ENCODE data around the gene ZNF200. TPM values are rescaled to one million over a fixed set of nuclear protein-coding genes. Genes with fewer than 3 reads are reported as not detected.

The ZNF200 gene
- total RNA-seq, 4 donors from 2014 or later: 4.1 to 17.6 (median 10.7) TPM

DNA sequence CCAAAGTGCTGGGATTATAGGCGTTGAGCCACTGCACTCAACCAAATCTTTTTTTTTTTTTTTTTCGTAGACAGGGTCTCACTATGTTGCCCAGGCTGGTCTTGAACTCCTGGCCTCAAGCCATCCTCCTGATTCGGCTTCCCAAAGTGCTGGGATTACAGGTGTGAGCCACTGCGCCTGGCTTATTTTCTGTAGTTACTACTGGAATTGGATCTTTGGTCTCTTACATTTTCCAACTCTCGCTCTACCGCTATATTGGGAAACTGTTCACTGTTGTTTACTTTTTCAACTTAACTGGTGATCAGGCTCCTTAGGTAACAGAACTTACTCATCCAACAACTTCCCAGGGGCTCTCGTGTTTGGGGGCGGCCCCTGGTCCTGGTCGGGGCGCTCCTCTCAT is 14.1 kb downstream of the ZNF200 start:
- H3K36me3 ChIP-seq: no peaks in the 10 kb centered on the region
- H3K27ac ChIP-seq: no peak overlapping the region
- intact Hi-C loops (cut with DNase I; ENCODE audit: low total_unique reads): no loop called here
- DNase-seq: no peak
- no peak for TF ChIP-seq POLR2A (IDR thresholded peaks at IDR 0.05)
- TF ChIP-seq, protein P1, sequence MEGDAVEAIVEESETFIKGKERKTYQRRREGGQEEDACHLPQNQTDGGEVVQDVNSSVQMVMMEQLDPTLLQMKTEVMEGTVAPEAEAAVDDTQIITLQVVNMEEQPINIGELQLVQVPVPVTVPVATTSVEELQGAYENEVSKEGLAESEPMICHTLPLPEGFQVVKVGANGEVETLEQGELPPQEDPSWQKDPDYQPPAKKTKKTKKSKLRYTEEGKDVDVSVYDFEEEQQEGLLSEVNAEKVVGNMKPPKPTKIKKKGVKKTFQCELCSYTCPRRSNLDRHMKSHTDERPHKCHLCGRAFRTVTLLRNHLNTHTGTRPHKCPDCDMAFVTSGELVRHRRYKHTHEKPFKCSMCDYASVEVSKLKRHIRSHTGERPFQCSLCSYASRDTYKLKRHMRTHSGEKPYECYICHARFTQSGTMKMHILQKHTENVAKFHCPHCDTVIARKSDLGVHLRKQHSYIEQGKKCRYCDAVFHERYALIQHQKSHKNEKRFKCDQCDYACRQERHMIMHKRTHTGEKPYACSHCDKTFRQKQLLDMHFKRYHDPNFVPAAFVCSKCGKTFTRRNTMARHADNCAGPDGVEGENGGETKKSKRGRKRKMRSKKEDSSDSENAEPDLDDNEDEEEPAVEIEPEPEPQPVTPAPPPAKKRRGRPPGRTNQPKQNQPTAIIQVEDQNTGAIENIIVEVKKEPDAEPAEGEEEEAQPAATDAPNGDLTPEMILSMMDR (IDR thresholded peaks at IDR 0.05): no peak
- H3K9me3 ChIP-seq: peaks cover 0 to 55% of the 10 kb centered on the region in 2 donors
- H3K4me3 ChIP-seq: no peak overlapping the region
- no peaks in the 10 kb centered on the region for H3K27me3 ChIP-seq
- no peaks in the 10 kb centered on the region for H3K4me1 ChIP-seq

DNA sequence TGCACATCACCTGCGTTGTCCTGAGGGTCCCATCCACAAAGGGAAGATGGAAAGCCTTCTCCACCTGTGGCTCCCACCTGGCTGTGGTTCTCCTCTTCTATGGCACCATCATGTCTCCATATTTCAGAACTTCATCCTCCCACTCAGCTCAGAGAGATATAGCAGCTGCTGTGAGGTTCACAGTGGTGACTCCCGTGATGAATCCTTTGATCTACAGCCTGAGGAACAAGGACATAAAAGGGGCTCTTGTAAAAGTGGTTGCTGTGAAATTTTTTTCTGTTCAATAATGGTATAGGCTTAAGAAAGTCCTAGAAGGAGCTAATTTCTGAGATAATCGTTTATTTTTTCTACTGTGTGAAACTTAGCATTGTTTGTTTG is 18.7 kb downstream of the ZNF200 start:
- no peak overlapping the region for H3K4me3 ChIP-seq
- intact Hi-C loops (cut with DNase I; ENCODE audit: low total_unique reads): no loop called here
- no peak overlapping the region for H3K27ac ChIP-seq
- no peak for DNase-seq
- no peaks in the 10 kb centered on the region for H3K36me3 ChIP-seq
- no peak for TF ChIP-seq POLR2A (IDR thresholded peaks at IDR 0.05)
- TF ChIP-seq, protein P1 (IDR thresholded peaks at IDR 0.05): no peak
- no peaks in the 10 kb centered on the region for H3K27me3 ChIP-seq
- no peaks in the 10 kb centered on the region for H3K4me1 ChIP-seq
- peaks cover 0 to 9% of the 10 kb centered on the region in 2 donors for H3K9me3 ChIP-seq

DNA sequence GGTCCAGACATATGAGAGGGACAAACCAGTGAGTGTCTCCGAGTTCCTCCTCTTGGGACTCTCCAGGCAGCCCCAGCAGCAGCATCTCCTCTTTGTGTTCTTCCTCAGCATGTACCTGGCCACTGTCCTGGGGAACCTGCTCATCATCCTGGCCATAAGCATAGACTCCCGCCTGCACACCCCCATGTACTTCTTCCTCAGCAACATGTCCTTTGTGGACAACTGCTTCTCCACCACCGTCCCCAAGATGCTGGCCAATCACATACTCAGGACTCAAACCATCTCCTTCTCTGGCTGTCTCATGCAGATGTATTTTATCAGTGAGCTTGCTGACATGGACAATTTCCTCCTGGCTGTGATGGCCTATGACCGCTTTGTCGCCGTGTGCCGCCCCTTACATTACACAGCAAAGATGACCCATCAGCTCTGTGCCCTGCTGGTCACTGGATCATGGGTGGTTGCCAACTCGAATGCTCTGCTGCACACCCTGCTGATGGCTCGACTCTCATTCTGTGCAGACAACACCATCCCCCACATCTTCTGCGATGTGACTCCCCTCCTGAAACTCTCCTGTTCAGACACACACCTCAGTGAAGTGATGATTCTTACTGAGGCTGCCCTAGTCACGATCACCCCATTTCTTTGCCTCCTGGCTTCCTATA is 19.2 kb downstream of the ZNF200 start:
- TF ChIP-seq, protein P1 (IDR thresholded peaks at IDR 0.05): no peak
- no peak for TF ChIP-seq POLR2A (IDR thresholded peaks at IDR 0.05)
- DNase-seq: no peak
- Histone ChIP-seq H3K27me3 (no peaks in the 10 kb centered on the region), H3K9me3 (peaks cover 0 to 4% of the 10 kb centered on the region in 2 donors), H3K27ac (no peak overlapping the region), H3K36me3 (no peaks in the 10 kb centered on the region), H3K4me1 (no peaks in the 10 kb centered on the region), H3K4me3 (no peak overlapping the region)
- intact Hi-C loops (cut with DNase I; ENCODE audit: low total_unique reads): no loop called here

DNA sequence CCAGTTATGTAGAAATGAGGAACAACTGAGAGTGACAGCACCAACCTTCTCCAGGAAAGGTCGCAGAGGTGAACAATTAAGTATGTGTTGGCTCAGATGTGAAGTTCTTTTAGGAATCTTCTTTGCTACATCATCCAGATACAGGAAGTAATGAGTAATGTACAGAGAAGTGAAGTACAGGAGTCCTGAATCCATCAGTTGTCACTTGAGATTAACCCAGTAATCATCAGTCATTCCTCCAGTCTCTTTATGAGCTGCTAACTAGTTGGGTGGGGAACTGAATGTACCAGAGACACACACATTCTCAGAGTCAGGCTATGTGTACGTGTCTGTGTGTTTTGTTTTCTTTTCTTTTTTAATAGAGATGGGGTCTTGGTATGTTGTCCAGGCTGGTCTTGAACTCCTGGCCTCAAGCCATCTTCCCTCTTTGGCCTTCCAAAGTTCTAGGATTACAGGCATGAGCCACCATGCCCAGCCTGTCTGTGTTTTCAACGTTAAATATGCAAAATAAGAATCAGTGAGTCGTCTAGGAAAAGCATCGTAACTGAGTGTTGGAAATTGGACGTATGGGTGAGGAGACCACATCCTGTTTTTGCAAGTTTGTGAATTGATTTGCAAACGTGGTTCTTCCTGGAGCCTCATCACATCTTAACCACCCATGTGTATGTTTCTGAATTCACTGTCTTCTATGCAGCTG is 19.9 kb downstream of the ZNF200 start:
- no peaks in the 10 kb centered on the region for H3K27me3 ChIP-seq
- H3K4me1 ChIP-seq: no peaks in the 10 kb centered on the region
- intact Hi-C loops (cut with DNase I; ENCODE audit: low total_unique reads): no loop called here
- H3K9me3 ChIP-seq: no peaks in the 10 kb centered on the region
- TF ChIP-seq, protein P1 (IDR thresholded peaks at IDR 0.05): no peak
- TF ChIP-seq POLR2A (IDR thresholded peaks at IDR 0.05): no peak
- no peak for DNase-seq
- H3K27ac ChIP-seq: no peak overlapping the region
- H3K36me3 ChIP-seq: no peaks in the 10 kb centered on the region
- no peak overlapping the region for H3K4me3 ChIP-seq

DNA sequence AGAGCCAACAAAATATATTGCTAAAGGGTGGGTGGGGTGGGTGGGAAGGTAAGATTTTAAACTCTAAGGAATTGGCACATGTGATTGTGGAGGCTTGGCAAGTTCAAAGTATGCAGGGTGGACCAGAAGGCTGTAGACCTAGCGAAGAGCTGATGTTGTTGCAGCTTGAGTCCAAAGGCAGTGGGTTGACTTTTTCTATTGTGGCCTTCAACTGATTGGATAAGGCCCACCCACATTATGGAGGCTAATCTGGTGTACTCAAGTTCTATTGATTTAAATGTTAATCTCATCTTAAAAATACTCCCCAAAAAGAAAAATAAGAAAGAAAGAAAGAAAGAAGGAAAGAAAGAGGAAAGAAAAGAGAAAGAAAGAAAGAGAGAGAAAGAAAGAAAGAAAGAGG is 22.4 kb downstream of the ZNF200 start:
- Histone ChIP-seq H3K4me3 (no peak overlapping the region), H3K27ac (no peak overlapping the region), H3K9me3 (no peaks in the 10 kb centered on the region), H3K4me1 (no peaks in the 10 kb centered on the region), H3K36me3 (no peaks in the 10 kb centered on the region), H3K27me3 (no peaks in the 10 kb centered on the region)
- intact Hi-C loops (cut with DNase I; ENCODE audit: low total_unique reads): no loop called here
- no peak for DNase-seq
- no peak for TF ChIP-seq POLR2A (IDR thresholded peaks at IDR 0.05)
- TF ChIP-seq, protein P1 (IDR thresholded peaks at IDR 0.05): no peak
